ENCODE measurements around the gene BRAF.

The BRAF gene

GRCh38 chr7:140676306-140676705 is 248.4 kb downstream of the BRAF start:
- TF ChIP-seq, protein P1, sequence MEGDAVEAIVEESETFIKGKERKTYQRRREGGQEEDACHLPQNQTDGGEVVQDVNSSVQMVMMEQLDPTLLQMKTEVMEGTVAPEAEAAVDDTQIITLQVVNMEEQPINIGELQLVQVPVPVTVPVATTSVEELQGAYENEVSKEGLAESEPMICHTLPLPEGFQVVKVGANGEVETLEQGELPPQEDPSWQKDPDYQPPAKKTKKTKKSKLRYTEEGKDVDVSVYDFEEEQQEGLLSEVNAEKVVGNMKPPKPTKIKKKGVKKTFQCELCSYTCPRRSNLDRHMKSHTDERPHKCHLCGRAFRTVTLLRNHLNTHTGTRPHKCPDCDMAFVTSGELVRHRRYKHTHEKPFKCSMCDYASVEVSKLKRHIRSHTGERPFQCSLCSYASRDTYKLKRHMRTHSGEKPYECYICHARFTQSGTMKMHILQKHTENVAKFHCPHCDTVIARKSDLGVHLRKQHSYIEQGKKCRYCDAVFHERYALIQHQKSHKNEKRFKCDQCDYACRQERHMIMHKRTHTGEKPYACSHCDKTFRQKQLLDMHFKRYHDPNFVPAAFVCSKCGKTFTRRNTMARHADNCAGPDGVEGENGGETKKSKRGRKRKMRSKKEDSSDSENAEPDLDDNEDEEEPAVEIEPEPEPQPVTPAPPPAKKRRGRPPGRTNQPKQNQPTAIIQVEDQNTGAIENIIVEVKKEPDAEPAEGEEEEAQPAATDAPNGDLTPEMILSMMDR (IDR thresholded peaks at IDR 0.05; ENCODE audit: insufficient read depth, low read depth, low read length, missing control alignments), result no peak
- H3K4me3 ChIP-seq (ENCODE audit: low read length), result no peak overlapping the region
- DNase-seq (ENCODE audit: low read depth), result no peak

DNA sequence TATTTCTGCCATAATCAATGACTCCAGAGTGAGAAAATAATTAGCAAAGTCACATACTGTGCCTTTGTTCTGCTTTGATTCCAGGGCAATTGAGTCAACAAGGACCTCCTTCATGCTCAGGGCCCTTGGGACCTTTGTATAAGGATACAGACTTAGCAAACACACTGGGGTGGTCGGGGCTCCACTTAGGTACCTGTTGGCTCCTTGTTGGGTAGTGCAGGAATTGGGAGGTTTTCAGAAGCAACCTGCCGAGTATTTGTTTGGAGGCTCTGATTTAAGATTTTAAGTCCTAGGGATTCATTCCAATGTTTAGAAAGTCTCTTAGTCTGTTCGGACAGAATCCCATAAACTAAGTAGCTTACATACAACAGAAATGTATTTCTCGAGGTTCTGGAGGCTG is 249.0 kb downstream of the BRAF start:
- DNase-seq (ENCODE audit: low read depth), result no peak
- H3K4me3 ChIP-seq (ENCODE audit: low read length), result no peak overlapping the region
- TF ChIP-seq, protein P1 (IDR thresholded peaks at IDR 0.05; ENCODE audit: insufficient read depth, low read depth, low read length, missing control alignments), result no peak

DNA sequence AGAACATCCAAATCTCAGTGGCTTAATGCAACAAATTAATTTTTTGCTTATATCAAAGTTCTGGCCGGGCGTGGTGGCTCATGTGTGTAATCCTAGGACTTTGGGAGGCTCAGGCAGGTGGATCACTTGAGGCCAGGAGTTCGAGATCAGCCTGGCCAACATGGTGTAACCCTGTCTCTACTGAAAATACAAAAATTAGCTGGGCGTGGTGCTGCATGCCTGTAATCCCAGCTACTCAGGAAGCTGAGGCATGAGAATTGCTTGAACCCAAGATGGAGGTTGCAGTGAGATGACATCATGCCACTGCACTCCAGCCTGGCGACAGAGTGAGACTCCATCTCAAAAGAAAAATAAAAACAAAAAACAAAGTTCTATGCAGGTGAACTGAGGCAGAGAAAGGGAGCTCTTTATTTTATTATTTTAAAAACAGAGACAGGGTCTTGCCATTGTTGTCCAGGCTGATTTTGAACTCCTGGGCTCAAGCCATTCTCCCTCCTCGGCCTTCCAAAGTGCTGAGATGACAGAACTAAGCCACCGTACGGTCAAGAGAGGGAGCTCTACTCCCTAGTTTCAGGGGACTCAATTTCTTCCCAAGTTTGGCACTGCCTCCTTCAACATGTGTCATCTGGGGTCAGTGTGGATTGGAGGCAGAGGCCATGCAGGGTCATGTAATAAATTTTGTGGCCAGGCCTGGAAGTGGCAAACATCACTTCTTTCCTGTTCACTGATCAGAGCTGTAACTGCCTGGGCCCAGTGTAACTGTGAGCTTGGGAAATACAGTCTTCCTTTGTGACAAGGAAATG is 249.6 kb downstream of the BRAF start:
- peak; percentile 22 for DNase-seq (ENCODE audit: low read depth)

DNA sequence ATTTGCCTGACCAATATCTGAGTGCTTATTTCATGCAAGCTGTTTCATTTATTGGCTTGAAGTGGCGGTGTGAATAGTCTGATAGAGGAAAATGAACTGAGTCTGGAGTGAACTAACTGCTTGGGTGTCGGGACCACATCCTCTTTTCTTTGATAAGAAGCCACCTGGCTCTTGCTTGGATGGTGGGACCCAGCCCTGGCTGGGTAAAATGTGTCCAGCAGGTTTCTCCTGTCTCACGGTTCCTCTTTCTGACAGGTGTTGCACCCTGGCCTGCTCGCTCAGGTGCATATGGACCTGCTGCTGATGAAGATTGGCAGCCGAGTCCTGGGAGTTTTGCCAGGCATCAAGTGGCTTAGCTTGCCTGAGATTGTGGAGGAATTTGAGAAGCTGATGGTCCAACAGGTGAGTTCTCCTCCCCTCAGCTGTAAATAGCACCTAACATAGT is 250.4 kb downstream of the BRAF start:
- no peak for DNase-seq (ENCODE audit: low read depth)
- peak overlapping the region; percentile 61 for H3K4me3 ChIP-seq (ENCODE audit: low read length)
- TF ChIP-seq, protein P1 (IDR thresholded peaks at IDR 0.05; ENCODE audit: insufficient read depth, low read depth, low read length, missing control alignments), result no peak

More for the DNA sequence above, 249.6 kb downstream of the BRAF start:
- no peak overlapping the region for H3K4me3 ChIP-seq (ENCODE audit: low read length)
- TF ChIP-seq, protein P1 (IDR thresholded peaks at IDR 0.05; ENCODE audit: insufficient read depth, low read depth, low read length, missing control alignments), result peak; percentile 38

- H3K4me3 ChIP-seq (ENCODE audit: low read length), result peak overlapping the region; percentile 61
- DNase-seq (ENCODE audit: low read depth), result no peak
- TF ChIP-seq, protein P1 (IDR thresholded peaks at IDR 0.05; ENCODE audit: insufficient read depth, low read depth, low read length, missing control alignments), result no peak
Measured at GRCh38 chr7:140673774-140674155, 251.0 kb downstream of the BRAF start.

DNA sequence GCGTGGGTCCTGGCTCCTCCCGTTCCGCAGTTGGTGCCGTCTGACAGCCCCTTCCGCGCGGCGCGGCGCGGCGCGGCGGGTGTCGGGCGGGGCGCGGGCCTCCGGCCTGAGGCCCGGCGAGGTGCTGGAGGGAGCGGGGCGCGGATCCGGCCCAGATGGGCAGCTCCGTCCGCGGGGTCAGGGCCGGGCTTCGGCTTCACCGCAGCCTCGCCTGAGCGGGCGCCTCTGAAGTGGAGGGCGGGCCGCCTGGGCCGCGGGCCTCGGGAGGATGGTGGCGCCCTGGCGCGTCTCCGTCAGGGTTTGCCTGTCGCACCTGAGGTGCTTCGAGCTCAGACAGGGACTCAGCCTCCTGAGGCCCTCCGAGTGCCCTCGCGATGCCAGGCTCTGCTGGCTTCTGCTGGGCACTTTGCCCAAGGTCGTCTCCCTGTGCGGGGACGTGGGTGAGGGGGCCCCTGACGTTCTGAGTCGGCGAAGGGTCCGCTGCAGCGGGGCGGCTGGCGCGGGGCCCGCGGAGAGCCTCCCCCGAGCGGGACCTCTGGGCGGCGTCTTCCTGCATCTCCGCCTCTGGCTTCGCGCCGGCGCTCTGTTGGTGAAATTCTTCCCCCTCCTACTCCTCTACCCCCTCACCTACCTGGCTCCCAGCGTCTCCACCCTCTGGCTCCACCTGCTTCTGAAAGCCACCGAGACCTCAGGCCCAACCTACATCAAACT is 251.5 kb downstream of the BRAF start:
- peak overlapping the region; percentile 61 for H3K4me3 ChIP-seq (ENCODE audit: low read length)
- DNase-seq (ENCODE audit: low read depth), result peak; percentile 61
- TF ChIP-seq, protein P1 (IDR thresholded peaks at IDR 0.05; ENCODE audit: insufficient read depth, low read depth, low read length, missing control alignments), result no peak
